HG03139 (cell line): ENCODE results near the gene CASP8.
"Not testable (repeated sequence)": the region's sequence is repeated elsewhere in the genome, so short reads cannot be mapped to it uniquely, and the experiment has no call there.

Experiments used
- ATAC-seq: cut with Tn5 transposase; IDR thresholded peaks from one replicate; pipeline ENCODE4 v1.9.1; 2021; ENCODE audit not compliant: unreplicated experiment

Gene CASP8

GRCh38 chr2:201269764-201270163 lies 9.4 kb downstream of the CASP8 start:
- ATAC-seq: no peak

DNA sequence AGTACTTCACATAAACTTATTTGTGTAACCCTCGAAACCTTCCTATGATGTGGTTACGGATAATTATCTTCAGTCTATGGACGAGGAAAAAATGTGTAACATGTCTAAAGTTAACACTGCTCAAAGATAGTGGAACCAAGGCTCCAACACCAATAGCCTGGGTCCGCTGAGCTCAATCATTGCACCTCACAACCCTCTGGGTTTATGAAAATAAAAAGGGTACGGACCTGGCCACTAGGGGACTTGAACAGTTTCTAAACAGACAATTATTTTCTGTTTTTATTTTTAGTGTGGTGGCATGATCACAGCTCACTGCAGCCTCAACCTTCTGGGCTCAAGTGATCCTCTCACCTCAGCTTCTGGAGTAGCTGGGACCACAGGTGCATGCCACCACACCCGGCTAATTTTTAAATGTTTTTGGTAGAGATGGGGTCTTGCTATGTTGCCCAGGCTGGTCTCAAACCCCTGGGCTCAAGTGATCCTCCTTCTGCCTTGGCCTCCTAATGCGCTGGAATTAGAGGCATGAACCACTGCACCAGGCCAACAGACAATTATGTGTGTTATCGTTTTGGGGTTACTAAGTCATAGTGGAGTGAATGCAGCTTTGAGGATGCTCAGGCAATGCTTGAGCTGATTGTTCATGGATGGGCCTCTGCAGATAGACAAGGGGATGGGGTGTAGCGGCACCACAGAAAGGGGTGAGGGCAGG lies 10.1 kb downstream of the CASP8 start:
- ATAC-seq: no peak

DNA sequence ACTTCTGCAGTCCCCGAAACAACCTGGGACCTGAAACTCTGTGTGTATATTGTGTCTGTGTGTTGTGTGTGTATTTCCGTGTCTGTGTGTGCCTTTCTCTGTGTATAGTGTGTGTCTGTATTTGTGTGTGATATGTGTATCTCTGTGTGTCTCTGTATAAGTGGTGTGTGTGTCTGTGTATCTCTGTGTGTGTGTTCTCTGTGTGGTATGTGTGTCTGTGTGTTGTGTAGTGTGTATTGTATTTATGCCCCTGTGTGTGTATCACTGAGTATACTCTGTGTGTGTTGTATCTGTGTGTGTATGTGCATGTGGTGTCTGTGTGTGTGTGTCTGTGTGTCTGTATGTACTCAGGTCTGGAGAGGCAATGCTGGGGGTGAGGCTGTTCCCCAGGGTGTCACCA lies 11.6 kb downstream of the CASP8 start:
- no peak for ATAC-seq

DNA sequence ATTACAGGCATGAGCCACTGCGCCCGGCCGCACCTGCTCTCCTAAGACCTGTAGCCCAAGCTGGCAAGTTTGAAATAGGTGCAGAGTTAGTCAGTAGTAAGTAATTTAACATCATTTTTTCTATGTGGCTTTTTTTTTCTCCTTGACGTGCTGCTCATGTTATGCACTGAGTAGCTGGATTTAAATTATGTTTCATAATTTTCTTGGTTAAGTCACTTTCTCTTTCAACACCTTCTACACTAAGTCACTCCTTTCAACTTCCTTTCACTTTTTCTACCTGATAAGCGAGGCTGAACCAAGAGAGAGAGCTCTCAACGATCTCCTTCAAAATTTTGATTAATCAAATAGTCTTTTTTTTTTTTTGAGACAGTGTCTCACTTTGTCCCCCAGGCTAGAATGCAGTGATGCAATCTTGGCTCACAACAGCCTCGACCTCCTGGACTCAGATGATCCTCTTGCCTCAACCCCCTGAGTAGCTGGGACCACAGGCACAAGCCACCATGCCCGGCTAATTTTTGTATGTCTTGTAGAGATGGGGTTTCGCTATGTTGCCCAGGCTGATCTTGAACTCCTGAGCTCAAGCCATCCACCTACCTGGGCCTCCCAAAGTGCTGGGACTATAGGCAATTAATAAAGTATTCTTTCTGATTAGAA lies 13.1 kb downstream of the CASP8 start:
- no peak for ATAC-seq

- ATAC-seq: no peak
Observed at GRCh38 chr2:201275069-201275468, 14.7 kb downstream of the CASP8 start.

- no peak for ATAC-seq
Observed at GRCh38 chr2:201275990-201276389, 15.7 kb downstream of the CASP8 start.

GRCh38 chr2:201276511-201276910 lies 16.2 kb downstream of the CASP8 start:
- ATAC-seq: no peak

- no peak for ATAC-seq
Observed at GRCh38 chr2:201279079-201279478, 18.7 kb downstream of the CASP8 start.

DNA sequence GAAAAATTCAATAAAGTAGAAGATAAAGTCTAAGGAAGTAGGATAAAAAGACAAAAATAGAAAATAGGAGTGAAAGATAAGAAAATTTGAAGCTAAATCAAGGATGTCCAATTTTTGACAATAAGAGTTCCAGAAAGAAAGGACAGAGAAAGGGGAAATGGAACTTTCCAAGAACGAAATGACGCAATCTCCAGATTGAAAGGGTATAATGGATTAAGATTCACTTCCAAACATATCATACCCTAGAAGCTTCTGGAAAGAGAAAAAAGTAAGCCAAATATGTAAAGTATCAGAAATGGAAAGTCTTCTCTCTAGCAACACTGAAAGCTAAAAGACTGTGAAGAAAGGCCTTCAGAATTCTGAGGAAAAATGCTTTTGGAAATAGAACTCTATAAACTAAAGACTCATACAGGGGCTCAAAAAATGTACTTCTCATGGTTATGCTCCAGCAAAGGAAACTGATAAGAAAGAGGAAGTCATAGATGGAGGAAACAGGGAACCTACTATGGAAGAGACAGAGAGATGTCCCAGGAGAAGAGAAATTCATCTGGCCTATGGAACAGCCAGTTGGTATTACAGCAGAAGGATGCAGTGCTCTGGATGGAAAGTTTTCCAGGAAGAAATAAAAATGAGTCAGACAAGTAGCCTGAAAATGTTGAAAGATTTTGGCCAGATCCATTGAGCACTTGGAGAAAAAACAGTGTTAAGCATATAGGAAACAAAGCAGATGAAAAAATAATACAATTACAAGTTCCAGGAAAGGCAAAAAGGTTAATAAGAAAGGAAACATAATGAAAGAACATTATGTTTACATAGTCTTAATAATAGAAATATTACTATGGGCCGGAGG lies 20.1 kb downstream of the CASP8 start:
- no peak for ATAC-seq

- ATAC-seq: no peak
Observed at GRCh38 chr2:201285499-201285898, 25.2 kb downstream of the CASP8 start.

- ATAC-seq: not testable (repeated sequence)
Observed at GRCh38 chr2:201290457-201291148, 30.3 kb downstream of the CASP8 start.

- ATAC-seq: no peak
Observed at GRCh38 chr2:201298462-201299052, 38.2 kb downstream of the CASP8 start.

- ATAC-seq: not testable (repeated sequence)
Observed at GRCh38 chr2:201299929-201300328, 39.6 kb downstream of the CASP8 start.

- no peak for ATAC-seq
Observed at GRCh38 chr2:201307876-201308275, 47.5 kb downstream of the CASP8 start.

GRCh38 chr2:201308914-201309313 lies 48.6 kb downstream of the CASP8 start:
- no peak for ATAC-seq

- no peak for ATAC-seq
Observed at GRCh38 chr2:201313362-201313761, 53.0 kb downstream of the CASP8 start.

DNA sequence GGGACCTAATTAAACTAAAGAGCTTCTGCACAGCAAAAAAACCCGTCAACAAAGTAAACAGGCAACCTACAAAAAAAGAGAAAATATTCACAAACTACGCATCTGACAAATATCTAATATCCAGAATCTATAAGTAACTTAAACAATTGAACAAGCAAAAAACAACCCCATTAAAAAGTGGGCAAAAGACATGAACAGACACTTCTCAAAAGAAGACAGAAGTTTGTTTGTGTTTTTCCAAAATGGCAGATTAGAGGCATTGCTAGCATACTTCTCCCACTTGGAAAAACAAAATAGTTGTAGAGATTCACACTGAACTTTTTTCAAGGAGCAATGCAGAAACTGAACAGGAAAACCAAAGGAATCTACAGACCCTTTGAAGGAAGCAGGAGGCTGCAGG lies 59.2 kb downstream of the CASP8 start:
- no peak for ATAC-seq

- ATAC-seq: no peak
Observed at GRCh38 chr2:201320257-201320656, 59.9 kb downstream of the CASP8 start.

- no peak for ATAC-seq
Observed at GRCh38 chr2:201320701-201321100, 60.4 kb downstream of the CASP8 start.

DNA sequence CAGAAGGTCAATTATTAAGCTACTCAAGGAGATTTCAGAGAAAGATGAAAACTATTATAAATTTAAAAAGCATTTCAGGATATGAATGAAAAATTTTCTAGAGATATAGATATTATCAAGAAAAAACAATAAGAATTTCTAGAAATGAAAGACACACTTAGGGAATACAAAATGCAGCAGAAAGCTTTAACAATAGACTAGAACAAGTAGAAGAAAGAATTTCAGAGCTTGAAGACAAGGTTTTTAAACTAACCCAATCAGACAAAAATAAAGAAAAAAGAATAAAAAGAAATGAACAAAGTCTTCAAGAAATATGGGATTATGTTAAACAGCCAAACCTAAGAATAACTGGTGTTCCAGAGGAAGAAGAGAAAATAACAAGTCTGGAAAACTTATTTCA lies 62.4 kb downstream of the CASP8 start:
- ATAC-seq: no peak

- no peak for ATAC-seq
Observed at GRCh38 chr2:201327678-201328077, 67.3 kb downstream of the CASP8 start.
